COR-L47 (cell line): ENCODE measurements around the gene GABPB2.
"Not testable (repeated sequence)": the region's sequence is repeated elsewhere in the genome, so short reads cannot be mapped to it uniquely, and the experiment has no call there.

Experiments used
- DNase-seq: peaks from one replicate; lab custom pipeline; 2025; lab: John Stamatoyannopoulos, UW

GABPB2 gene

GRCh38 chr1:151060007-151060656, 10.4 kb upstream of the GABPB2 start, which contains the start of gene MLLT11:
MLLT11 (plus strand) TSS chr1:151060397; CDS start chr1:151067225, 6,828 bp downstream.
- DNase-seq = peak; percentile 88

DNA sequence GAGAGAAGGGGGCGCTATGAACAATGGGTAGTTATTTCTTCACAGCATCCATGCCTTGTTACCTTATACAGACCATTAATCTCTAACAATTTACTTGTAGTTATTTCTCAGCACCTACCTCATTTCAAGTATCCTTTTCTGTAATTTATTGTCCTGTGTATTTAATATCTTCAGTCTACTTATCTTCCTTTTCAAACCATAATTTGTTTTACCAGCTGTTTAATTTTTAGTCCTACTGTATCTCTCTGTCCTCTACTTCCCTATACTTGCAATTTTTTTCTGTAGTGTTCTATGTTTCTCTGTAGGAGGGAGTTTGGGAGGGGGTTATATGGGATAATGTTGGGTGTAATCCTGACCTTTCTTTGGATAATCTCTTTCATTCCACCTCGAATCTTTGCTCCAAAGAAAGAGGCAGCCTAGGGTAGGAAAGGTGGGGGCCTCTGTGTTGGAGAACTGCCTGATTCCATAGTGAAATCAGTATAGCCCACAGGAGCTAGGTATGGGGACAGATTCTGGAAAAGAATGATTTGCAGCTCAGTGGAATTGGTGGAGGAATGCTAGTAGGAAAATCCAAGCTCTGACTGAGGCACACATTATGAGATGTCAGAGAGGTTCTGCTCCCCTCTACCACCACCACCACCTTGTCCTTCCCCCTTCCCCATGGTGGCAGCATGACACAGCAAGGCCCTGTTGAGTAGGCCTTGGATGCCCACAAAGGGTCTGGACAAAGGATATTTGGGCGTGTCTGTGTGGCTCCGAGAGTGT, 9.7 kb upstream of the GABPB2 start:
- DNase-seq = peak; percentile 42

- no peak for DNase-seq
Measured at GRCh38 chr1:151061704-151062103, 8.9 kb upstream of the GABPB2 start.

GRCh38 chr1:151062741-151063371, 7.7 kb upstream of the GABPB2 start:
- no peak for DNase-seq

DNA sequence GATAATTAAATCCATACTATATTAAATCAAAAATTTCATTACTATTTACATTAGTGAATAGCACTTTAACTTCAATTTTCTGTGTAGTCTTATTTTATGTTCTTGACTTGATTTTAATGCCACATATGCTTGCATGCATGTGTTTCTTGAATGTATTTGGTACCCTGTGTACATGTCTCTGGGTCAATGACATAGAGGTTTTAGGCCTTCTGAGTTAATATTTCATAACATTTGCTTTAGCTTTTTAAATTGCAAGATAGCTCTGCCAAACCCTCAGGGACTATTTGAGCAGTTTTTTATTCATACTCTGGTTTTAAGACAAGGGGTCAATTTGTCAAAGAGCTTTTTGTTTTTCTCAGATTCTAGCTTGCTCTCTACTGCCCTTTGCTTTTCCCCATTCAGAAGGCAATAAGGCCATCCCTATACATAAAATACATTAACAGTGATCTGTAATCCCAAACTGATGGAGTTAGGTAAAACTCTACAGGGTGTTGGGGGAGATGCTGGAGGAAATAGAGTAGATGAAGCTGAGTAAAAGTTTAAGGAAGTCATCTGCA, 5.4 kb upstream of the GABPB2 start:
- DNase-seq = no peak

DNA sequence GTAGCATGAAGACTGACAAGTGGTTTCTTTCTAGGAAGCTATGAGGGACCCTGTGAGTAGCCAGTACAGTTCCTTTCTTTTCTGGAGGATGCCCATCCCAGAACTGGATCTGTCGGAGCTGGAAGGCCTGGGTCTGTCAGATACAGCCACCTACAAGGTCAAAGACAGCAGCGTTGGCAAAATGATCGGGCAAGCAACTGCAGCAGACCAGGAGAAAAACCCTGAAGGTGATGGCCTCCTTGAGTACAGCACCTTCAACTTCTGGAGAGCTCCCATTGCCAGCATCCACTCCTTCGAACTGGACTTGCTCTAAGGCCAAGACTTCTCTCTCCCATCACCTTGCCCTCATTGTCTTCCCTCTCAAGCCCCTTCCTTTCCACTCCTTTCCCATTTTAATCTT, 3.4 kb upstream of the GABPB2 start:
- no peak for DNase-seq

DNA sequence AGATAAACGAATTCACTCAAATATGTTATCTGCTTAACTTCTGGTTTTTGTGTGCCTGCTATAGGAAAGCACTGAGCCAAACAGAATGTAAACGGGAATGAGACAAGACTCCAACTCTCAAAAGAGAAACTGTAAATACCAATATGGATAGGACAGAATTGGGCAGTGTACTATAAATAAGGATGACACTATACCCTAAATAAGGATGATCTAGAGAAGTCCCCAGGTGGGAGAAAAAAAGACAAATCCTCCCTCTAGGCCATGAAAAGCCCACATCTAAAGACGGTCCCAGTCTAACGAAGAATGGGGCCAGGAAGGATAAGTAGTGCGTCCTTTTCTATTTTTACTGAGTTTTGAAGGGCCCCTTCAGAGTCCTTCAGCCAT, 1.5 kb upstream of the GABPB2 start:
- no peak for DNase-seq

- no peak for DNase-seq
Measured at GRCh38 chr1:151072224-151072623, 1.7 kb downstream of the GABPB2 start.

DNA sequence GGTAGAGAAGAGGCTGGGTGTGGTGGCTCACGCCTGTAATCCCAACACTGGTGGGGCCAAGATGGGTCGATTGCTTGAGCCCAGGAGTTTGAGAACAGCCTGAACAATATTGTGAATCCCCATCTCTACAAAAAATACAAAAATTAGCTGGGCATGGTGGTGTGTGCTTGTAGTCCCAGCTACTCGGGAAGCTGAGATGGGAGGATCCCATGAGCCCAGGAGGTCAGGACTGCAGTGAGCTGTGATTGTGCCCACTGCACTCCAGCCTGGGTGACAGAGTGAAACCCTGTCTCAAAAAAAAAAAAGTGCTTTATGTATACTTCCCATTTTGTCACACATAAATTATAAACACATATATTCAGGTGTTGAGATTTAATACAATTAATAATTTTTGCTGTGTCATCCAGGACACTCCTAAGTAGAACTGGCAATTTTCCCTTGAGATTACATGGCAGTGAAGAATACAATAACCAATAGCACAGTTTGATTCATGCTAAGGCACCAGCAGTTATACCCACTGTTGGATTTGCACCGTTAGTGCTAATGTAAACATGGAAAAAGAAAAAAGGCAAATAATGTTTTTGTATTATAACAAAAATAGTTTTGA, 15.5 kb downstream of the GABPB2 start:
- DNase-seq = peak; percentile 3

DNA sequence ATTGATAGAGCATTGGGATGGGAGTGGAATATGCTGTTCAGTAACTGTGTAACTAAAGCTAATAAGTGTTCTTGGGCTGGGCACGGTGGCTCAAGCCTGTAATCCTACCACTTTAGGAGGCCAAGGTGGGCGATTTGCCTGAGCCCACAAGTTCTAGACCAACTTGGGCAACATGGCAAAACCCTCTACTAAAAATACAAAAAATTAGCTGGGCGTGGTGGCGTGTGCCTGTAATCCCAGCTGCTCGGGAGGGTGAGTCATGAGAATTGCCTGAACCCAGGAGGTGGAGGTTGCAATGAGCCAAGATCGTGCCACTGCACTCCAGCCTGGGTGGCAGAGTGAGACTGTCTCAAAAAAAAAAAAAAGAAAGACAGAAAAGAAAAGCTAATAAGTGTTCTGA, 26.9 kb downstream of the GABPB2 start:
- DNase-seq = not testable (repeated sequence)

DNA sequence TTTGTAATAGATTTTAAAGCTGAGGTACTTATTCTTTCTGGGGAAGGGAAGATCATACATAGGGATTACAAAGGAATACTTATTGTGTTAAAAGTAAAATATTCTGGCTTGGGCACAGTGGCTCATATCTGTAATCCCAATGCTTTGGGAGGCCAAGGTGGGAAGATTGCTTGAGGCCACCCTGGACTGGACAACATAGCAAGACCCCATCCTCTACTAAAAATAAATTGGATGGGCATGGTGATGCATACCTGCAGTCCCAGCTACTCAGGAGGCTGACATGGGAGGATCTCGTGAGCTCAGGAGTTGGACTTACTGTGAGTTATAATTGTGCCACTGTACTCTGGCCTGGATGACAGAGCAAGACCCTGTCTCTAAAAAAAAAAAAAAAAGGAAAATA, 27.6 kb downstream of the GABPB2 start:
- no peak for DNase-seq

DNA sequence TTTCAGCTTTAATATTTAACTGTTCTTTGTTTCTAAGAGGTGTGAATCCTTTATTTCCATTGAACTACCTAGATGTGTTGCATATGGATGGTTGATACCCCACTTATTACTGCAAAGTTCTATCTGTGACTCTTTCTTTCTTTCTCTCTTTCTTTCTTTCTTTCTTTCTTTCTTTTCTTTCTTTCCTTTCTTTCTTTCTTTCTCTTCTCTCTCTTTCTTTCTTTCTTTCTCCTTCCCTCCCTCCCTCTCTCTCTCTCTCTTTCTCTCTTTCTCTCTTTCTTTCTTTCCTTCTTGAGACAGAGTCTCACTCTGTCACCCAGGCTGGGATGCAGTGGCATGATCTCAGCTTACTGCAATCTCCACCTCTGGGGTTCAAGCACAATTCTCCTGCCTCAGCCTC, 34.1 kb downstream of the GABPB2 start:
- DNase-seq = no peak

DNA sequence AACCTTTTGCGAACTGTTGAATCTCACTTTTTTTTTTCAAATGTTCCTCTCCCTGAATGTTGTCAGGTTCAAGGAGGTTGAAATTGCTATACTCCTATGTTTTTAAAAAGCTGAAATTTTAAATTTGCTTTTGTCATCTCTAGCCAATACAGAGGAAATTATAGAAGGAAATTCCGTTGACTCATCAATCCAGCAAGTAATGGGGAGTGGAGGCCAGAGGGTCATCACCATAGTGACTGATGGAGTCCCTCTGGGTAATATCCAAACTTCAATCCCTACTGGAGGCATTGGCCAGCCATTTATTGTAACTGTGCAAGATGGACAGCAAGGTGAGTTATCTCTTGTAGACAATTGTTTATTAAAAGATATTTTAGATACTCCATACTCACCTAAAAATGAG, 36.3 kb downstream of the GABPB2 start:
- no peak for DNase-seq

DNA sequence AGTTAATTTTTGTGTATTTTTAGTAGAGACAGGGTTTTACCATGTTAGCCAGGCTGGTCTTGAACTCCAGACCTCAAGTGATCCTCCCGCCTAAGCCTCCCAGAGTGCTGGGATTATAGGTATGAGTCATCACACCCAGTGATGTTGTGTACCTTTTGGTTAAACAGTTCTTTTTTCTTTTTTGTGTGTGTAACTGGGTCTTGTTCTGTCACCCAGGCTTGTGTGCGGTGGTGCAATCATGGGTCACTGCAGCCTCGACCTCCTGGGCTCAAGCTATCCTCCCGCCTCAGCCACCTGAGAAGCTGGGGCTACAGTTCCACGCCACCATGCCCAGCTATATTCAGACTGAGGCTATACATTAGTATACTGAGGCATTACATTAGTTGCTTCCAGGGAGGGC, 37.8 kb downstream of the GABPB2 start:
- no peak for DNase-seq

- no peak for DNase-seq
Measured at GRCh38 chr1:151113877-151114276, 43.3 kb downstream of the GABPB2 start.

GRCh38 chr1:151124763-151125403, 54.3 kb downstream of the GABPB2 start:
- DNase-seq = no peak

- no peak for DNase-seq
Measured at GRCh38 chr1:151128800-151129199, 58.2 kb downstream of the GABPB2 start.

GRCh38 chr1:151130987-151131586, 60.5 kb downstream of the GABPB2 start:
- DNase-seq = no peak

GRCh38 chr1:151131701-151132334, 61.3 kb downstream of the GABPB2 start:
- DNase-seq = no peak

DNA sequence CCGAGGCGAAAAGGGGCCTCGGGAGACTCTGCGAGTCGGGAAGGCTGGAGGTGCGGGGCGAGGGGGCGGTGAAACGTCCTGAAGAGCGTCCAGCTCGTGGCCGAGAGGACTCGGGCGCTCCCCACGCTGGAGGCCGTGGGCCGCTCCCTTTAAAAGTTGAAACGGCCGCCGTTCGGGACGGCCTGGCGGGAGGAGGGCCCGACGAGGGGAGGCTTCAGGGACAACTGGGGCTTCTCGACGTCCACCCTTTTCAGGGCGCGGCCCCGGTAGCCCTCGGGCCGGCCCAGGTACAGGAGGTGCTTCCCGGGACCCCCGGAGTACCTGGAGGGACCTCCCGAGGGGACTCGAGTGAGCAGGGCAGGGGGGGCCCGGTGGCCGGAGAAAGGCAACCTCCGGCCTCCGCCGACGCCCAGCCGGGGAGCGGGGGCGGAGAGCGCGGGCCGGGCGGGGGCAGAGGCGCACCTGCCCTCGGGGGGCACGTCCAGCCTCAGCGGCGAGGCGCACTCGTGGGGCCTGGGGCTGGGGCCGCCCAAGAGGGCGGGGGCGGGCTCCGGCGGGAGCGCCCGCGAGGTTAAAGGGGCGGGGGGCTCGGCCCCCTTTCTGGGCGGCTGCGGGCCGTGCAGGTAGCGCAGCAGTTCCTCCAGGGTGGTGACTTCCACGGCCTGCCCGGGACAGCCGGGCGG, 61.9 kb downstream of the GABPB2 start:
- no peak for DNase-seq
